Thymus (tissue), 14 donors: ENCODE results near the gene FGD4. TPM values are rescaled to one million over a fixed set of nuclear protein-coding genes. Genes with fewer than 3 reads are reported as not detected.

Experiments
- DNase-seq, 9 donors: peaks; one replicate each; pipeline ENCODE4 v3.0.0-alpha.2; 2013; ENCODE audit warnings: low spot score in 9 of 9, low read depth in 6 of 9, missing footprints in 1 of 9
- H3K27ac ChIP-seq, 2 donors: one replicate each; pipeline ENCODE4 v1.5.1; 2013; ENCODE audit warnings: control low read depth in 1 of 2, low read depth in 1 of 2, low read length in 1 of 2, mild to moderate bottlenecking in 1 of 2, moderate library complexity in 1 of 2
- H3K27me3 ChIP-seq, 2 donors: one replicate each; pipeline ENCODE4 v1.5.1; 2013; ENCODE audit warnings: low read length in 1 of 2; ENCODE audit not compliant: control insufficient read depth in 2 of 2, insufficient read depth in 1 of 2
- H3K36me3 ChIP-seq, 2 donors: one replicate each; pipeline ENCODE4 v1.5.1; 2013; ENCODE audit warnings: low read length in 1 of 2, mild to moderate bottlenecking in 1 of 2, moderate library complexity in 1 of 2; ENCODE audit not compliant: control insufficient read depth in 2 of 2, insufficient read depth in 2 of 2
- H3K4me1 ChIP-seq, 2 donors: one replicate each; pipeline ENCODE4 v1.5.1; 2013; ENCODE audit warnings: low read length in 2 of 2; ENCODE audit not compliant: control insufficient read depth in 2 of 2, insufficient read depth in 2 of 2
- H3K4me3 ChIP-seq, 2 donors: one replicate each; pipeline ENCODE4 v1.5.1; 2013; ENCODE audit warnings: low read length in 2 of 2, control low read depth in 1 of 2, mild to moderate bottlenecking in 1 of 2
- H3K9me3 ChIP-seq, 2 donors: one replicate each; pipeline ENCODE4 v1.5.1; 2013; ENCODE audit warnings: low read length in 1 of 2, mild to moderate bottlenecking in 1 of 2; ENCODE audit not compliant: control insufficient read depth in 2 of 2, insufficient read depth in 1 of 2
- WGBS: extraction: QIAGEN DNeasy Blood & Tissue Kit; methylation state at CpG from one replicate; pipeline ENCODE4 v1.1.7; 2013; 5-methylcytosine and 5-hydroxymethylcytosine counted together
- long read RNA-seq, 10 donors: transcript quantifications; one replicate each; lab custom pipeline, GENCODE V29; 2026
- polyA plus RNA-seq: library from polyadenylated mRNA; stranded (reverse); fragments of 200-250 nt; gene quantifications from one replicate; pipeline ENCODE4 v1.2.3, GENCODE V29; 2013
- total RNA-seq: library from RNA; stranded (reverse); fragments of 120-200 nt; gene quantifications from one replicate; pipeline ENCODE4 v1.2.4, GENCODE V29; 2013
- donor health status: healthy.

Gene FGD4
- total RNA-seq: 3.6 TPM
- 3.3 TPM for polyA plus RNA-seq
- long read RNA-seq, donor 1: 0 reads
- long read RNA-seq, donor 2: 0 reads
- long read RNA-seq, donor 3, partial matches to known transcripts: 0 of 1 reads
- long read RNA-seq, donor 3, other reads (novel, unspliced or antisense): 0 of 1 reads
- long read RNA-seq, donor 4, partial matches to known transcripts: 0 of 1 reads
- long read RNA-seq, donor 4, other reads (novel, unspliced or antisense): 0 of 1 reads
- long read RNA-seq, donor 5: 0 reads
- long read RNA-seq, donor 6: 0 reads
- long read RNA-seq, donor 7: 0 reads
- long read RNA-seq, donor 8: 0 reads
- long read RNA-seq, donor 9: 0 reads
- long read RNA-seq, donor 10: 0 reads

DNA sequence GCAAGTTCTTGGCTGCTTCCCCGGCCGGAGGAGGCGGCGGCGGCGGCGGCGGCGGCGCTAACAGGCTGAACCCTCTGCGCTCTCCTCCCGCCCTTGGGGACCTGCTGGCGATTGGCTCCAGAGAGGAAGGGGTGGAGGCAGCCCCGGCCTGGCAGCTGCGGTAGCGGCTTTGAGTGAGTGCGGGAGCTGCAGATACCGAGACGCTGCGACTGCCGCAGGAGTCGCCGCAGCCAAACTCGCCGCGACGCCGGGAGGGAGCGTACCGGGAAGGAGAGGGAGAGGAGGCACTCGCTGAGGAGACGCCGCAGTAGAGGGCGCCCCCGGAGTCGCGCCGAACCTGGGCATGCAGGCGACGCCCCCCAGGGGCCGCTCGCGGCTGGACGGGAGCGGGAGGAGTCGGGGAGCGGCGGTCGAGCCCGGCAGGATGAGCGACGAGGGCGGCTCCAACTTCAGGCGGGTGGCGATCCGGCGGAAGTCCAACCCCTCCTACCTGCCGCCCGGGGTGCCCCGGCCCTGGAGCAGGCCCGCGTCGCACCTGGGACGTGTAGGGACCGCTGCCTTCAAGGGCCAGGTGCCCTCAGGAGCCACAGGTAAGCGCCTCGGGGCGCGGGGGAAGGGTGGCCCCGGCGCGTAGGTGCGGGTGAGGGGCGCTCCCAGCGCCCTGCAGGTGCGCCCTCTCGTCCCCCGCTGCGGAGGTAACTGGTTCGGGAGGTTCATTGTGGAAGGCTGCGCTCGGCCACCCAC is at the start of gene FGD4:
TSS of gene FGD4 (plus strand) at position 189 of the 744 bp plus-strand sequence.
- H3K9me3 ChIP-seq: no peaks in the 10 kb centered on the region
- H3K27me3 ChIP-seq: peaks cover 8 to 54% of the 10 kb centered on the region in 2 donors
- DNase-seq: peak in 8 of 9 donors; percentile 8 to 70 (median 44)
- peak within 1 kb of the TSS; percentile 48 to 56 for H3K4me3 ChIP-seq
- no peaks in the 10 kb centered on the region for H3K36me3 ChIP-seq
- under 1% methylated on average over 82 of the region's 82 CpGs for WGBS
- no peak within 1 kb of the TSS for H3K27ac ChIP-seq
- H3K4me1 ChIP-seq: peaks cover 3 to 9% of the 10 kb centered on the region in 2 donors

DNA sequence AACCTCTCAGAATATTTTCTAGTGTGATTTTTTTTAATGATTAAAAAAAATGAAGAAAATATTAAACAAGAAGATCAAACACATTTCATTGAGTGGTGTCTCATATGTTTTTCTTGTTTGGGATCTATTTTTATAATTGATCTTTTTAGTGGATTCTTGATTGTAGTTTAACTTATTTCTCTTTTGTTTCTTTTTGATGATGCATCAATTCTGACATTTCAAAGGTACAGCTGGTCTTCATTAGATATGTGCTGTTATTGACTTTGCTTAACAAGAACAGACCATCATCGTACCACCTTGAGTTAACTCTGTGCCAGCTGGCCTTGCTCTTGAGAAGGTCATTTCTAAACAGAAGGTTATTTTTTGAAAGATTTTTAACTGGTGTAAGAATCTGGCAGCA is 45.8 kb upstream of the FGD4 start:
- 94% methylated on average over 1 of the region's 1 CpG for WGBS
- no peak overlapping the region for H3K4me3 ChIP-seq
- peaks cover 0 to 6% of the 10 kb centered on the region in 2 donors for H3K36me3 ChIP-seq
- no peaks in the 10 kb centered on the region for H3K9me3 ChIP-seq
- no peak for DNase-seq
- no peak overlapping the region for H3K27ac ChIP-seq
- no peaks in the 10 kb centered on the region for H3K27me3 ChIP-seq
- H3K4me1 ChIP-seq: no peaks in the 10 kb centered on the region

DNA sequence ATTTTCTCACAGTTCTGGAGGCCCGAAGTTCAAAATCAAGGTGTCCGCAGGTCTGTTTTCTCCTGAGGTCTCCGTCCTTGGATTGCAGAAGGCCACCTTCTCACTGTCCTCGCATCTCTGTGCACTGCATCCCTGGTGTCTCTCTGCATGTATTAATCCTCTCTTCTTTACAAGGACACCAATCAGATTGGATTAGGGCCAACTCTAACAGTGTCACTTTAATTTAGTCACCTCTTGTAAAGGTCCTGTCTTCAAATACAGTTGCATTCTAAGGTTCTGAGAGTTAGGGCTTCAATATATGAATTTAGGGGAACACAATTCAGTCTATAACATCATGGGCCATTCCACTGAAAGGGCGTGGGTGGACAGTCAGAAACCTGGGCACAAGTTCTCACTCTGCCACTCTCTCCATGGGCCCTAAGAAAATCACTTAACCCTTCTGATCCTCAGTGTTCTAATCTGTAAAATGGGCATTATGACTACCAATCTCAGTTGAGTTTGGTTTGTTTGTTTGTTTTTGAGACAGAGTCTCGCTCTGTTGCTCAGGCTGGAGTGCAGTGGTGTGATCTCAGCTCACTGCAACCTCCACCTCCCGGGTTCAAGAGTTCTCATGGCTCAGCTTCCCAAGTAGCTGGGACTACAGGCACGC is 41.6 kb upstream of the FGD4 start:
- H3K4me3 ChIP-seq: no peak overlapping the region
- peaks cover 0 to 3% of the 10 kb centered on the region in 2 donors for H3K36me3 ChIP-seq
- H3K4me1 ChIP-seq: no peaks in the 10 kb centered on the region
- no peaks in the 10 kb centered on the region for H3K27me3 ChIP-seq
- WGBS: 98% methylated on average over 8 of the region's 8 CpGs
- H3K9me3 ChIP-seq: no peaks in the 10 kb centered on the region
- no peak for DNase-seq
- H3K27ac ChIP-seq: no peak overlapping the region

DNA sequence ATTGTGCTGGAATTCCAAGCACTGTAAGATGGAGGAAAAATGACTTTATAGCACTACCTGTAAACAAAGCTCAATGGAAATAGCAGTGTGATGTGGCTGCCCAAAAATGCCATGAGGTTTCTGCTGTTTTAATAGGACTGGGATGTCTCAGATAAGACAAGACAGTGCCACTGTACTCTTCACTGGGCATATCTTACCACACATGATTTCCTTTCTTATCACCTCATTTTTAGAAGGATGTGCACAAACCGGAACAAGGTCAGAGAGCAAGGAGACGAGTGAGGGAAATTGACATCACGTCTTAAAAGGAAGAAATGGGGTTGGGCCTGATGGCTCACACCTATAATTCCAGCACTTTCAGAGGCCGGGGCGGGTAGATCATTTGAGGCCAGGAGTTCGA is 38.4 kb upstream of the FGD4 start:
- no peaks in the 10 kb centered on the region for H3K27me3 ChIP-seq
- 91% methylated on average over 6 of the region's 6 CpGs for WGBS
- H3K36me3 ChIP-seq: peaks cover 0 to 3% of the 10 kb centered on the region in 2 donors
- H3K27ac ChIP-seq: no peak overlapping the region
- no peaks in the 10 kb centered on the region for H3K4me1 ChIP-seq
- H3K4me3 ChIP-seq: no peak overlapping the region
- H3K9me3 ChIP-seq: no peaks in the 10 kb centered on the region
- DNase-seq: no peak

DNA sequence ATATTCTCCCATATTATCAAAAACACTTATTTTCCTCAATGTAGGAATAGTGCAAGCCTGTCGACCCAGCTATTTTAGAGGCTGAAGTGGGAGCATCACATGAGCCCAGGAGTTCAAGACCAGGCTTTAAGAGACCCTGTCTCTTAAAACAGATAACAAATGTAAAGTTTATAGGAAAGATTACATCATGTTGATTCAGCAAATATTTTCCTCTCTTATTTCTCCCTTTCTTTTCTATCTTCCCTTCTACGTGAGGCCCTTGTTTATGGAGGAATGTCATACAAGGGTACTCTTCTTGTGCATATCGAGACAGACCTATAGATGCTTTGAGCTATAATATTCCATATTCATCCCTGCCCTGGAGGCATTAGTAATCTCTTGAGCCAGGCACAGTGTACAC is 36.5 kb upstream of the FGD4 start:
- Histone ChIP-seq H3K27ac (no peak overlapping the region), H3K4me1 (no peaks in the 10 kb centered on the region), H3K27me3 (no peaks in the 10 kb centered on the region), H3K9me3 (no peaks in the 10 kb centered on the region), H3K4me3 (no peak overlapping the region), H3K36me3 (peaks cover 0 to 3% of the 10 kb centered on the region in 2 donors)
- WGBS: 98% methylated on average over 3 of the region's 3 CpGs
- no peak for DNase-seq

DNA sequence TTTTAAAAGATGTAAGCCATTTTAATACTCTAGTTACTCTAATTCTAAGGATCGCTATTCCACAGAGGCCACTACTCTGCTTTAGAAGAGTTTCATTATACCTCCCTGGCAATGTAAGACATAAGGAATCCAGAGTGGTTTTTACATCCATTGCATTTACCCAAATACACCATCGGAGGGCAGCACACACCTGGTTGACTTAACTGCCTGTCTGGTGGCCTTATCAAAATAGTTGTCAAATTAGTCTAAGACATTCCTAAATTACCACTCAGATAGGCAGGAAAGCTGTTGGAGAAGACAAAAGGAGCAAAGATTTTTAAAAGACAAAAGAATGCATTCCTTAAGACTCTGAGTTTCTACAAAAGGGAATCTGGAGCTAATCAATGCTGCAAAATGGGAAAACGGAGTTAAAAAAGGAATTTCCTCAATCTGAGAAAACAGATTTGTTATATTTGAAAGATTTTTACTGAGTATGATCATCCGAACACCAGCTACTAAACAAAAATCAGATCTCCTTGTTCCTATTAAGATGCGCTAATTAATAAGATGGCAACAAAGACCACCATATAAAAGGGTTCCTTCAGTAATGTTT is 33.8 kb upstream of the FGD4 start:
- H3K9me3 ChIP-seq: no peaks in the 10 kb centered on the region
- H3K27ac ChIP-seq: no peak overlapping the region
- H3K4me3 ChIP-seq: no peak overlapping the region
- 67% methylated on average over 5 of the region's 5 CpGs for WGBS
- no peaks in the 10 kb centered on the region for H3K4me1 ChIP-seq
- H3K36me3 ChIP-seq: peaks cover 0 to 7% of the 10 kb centered on the region in 2 donors
- peak; percentile 13 to 73 (median 42) for DNase-seq
- no peaks in the 10 kb centered on the region for H3K27me3 ChIP-seq

DNA sequence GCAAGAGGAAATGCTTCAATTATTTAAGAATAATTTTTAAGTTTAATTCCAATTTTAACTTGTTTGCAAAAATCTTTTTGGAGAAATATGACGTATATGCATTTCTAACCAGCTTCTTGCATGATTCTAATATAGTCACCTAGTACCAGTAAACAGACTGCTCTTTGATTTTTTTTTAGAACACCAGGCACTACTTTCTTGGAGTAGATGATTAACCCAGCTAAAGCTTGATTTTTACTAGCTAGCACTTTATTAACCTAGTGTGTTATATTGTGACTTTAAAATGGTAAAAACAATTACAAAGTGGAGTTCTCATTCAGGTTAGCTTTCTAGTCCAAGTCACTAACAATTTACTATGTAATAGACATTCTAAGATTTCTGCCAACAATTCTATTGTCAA is 32.6 kb upstream of the FGD4 start:
- Histone ChIP-seq H3K36me3 (peaks cover 0 to 7% of the 10 kb centered on the region in 2 donors), H3K9me3 (no peaks in the 10 kb centered on the region), H3K27ac (no peak overlapping the region), H3K4me3 (no peak overlapping the region), H3K4me1 (no peaks in the 10 kb centered on the region), H3K27me3 (no peaks in the 10 kb centered on the region)
- no peak for DNase-seq
- WGBS: 100% methylated on average over 1 of the region's 1 CpG

DNA sequence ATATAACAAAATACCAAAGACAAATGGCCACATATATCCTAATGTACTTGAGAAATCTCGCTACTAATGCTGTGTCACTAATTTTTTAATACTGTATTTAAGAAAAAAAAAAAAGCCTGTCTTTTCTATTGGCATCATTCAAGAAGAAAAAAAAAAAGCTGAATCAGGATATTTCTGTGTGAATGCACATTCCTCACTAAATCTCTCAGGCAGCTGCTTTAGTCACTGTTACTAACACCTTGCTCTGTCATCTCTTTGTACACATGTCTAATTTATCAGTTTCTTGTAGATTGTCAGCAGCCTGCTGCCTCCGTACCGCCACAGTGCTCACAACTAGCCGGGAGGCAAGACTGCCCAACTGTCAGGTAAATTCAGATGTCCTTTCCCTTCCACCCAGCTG is 32.0 kb upstream of the FGD4 start:
- no peak for DNase-seq

DNA sequence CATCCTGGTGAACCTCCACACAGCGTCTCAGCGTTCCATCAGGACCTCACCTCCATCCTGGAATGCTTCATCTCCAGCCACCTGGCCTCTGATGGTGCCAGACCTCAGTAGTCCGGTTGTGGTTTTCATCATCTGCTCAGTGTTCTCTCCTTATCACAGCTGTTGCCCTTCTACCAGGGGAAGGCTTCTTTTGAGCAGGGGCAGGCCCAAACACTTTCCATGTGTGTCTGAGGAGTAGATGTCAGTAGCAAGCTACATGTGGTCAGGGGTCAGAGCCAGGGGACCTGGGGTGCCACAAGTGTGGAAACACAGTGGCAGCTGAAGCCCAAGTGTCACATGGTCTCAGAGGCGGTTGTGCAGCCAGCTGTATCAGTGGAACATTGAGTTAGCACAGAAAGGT is 30.2 kb upstream of the FGD4 start:
- WGBS: 46% methylated on average over 4 of the region's 4 CpGs
- H3K9me3 ChIP-seq: no peaks in the 10 kb centered on the region
- DNase-seq: no peak
- H3K27me3 ChIP-seq: no peaks in the 10 kb centered on the region
- H3K4me3 ChIP-seq: no peak overlapping the region
- H3K4me1 ChIP-seq: no peaks in the 10 kb centered on the region
- peaks cover 0 to 7% of the 10 kb centered on the region in 2 donors for H3K36me3 ChIP-seq
- H3K27ac ChIP-seq: no peak overlapping the region

More for the DNA sequence above, 32.0 kb upstream of the FGD4 start:
- peaks cover 0 to 7% of the 10 kb centered on the region in 2 donors for H3K36me3 ChIP-seq
- H3K4me3 ChIP-seq: no peak overlapping the region
- H3K4me1 ChIP-seq: no peaks in the 10 kb centered on the region
- 97% methylated on average over 4 of the region's 4 CpGs for WGBS
- H3K9me3 ChIP-seq: no peaks in the 10 kb centered on the region
- H3K27ac ChIP-seq: no peak overlapping the region
- no peaks in the 10 kb centered on the region for H3K27me3 ChIP-seq
